H1 (cell line): Measurements from ENCODE around the gene LRRN1. TPM values are rescaled to one million over a fixed set of nuclear protein-coding genes. Genes with fewer than 3 reads are reported as not detected.

ENCODE experiments used
- CTCF ChIA-PET: fragments of 300-600 bp; sonication (Branson Sonifier 250); formaldehyde crosslinking; loops from one replicate; lab custom pipeline; 2021; ENCODE audit not compliant: partially characterized antibody; lab: Charles Lee
- POLR2A ChIA-PET: fragments of 300-600 bp; sonication (Branson Sonifier 250); formaldehyde crosslinking; loops from one replicate; lab custom pipeline; 2021; ENCODE audit warnings: inconsistent platforms; ENCODE audit not compliant: partially characterized antibody; lab: Charles Lee
- DNase-seq, 2 experiments: peaks; one replicate each; pipeline versions ENCODE4 v3.0.0 to v3.0.0-alpha.2; 2010 to 2022; ENCODE audit warnings: low spot score in 2 of 2, low read depth in 1 of 2, mixed read lengths in 1 of 2
- FAIRE-seq: peaks from 2 replicates; lab custom pipeline; 2011; peaks lifted over from hg19 to GRCh38; lab: Jason Lieb, UNC
- H2AFZ ChIP-seq: 2 replicates; pipeline ENCODE4 v1.8.1; 2012; ENCODE audit warnings: low read length, inconsistent platforms
- H2AK5ac ChIP-seq: 2 replicates; pipeline ENCODE4 v1.6.1; 2013; ENCODE audit warnings: low read depth, low read length
- H2BK120ac ChIP-seq: replicated peaks from 2 replicates; pipeline ENCODE3; 2013; ENCODE audit warnings: low read depth, low read length, inconsistent platforms
- H2BK12ac ChIP-seq: 2 replicates; pipeline ENCODE4 v1.6.1; 2013; ENCODE audit warnings: low read depth, low read length
- H2BK15ac ChIP-seq: 2 replicates; pipeline ENCODE4 v1.6.1; 2013; ENCODE audit warnings: low read length
- H2BK20ac ChIP-seq: 2 replicates; pipeline ENCODE4 v1.6.1; 2013; ENCODE audit warnings: low read length
- H2BK5ac ChIP-seq: 2 replicates; pipeline ENCODE4 v1.6.1; 2013; ENCODE audit warnings: low read depth, low read length
- H3K14ac ChIP-seq: 2 replicates; pipeline ENCODE4 v1.6.1; 2013; ENCODE audit warnings: inconsistent platforms; ENCODE audit not compliant: insufficient read length
- H3K18ac ChIP-seq: 2 replicates; pipeline ENCODE4 v1.6.1; 2013; ENCODE audit warnings: low read length; ENCODE audit errors: extremely low read depth
- H3K23ac ChIP-seq: 2 replicates; pipeline ENCODE4 v1.6.1; 2013; ENCODE audit warnings: inconsistent platforms; ENCODE audit not compliant: insufficient read length
- H3K23me2 ChIP-seq: 2 replicates; pipeline ENCODE4 v1.6.1; 2013; ENCODE audit warnings: low read depth, low read length
- H3K27ac ChIP-seq: 2 replicates; pipeline ENCODE4 v1.6.1; 2011; ENCODE audit warnings: low read depth, low read length, inconsistent platforms
- H3K27me3 ChIP-seq, 4 experiments: replicated peaks in 1 of 4; 1 replicate in 1 of 4; 2 replicates in 3 of 4; pipeline versions ENCODE4 v1.6.1 to v1.8.1; 2011 to 2013; ENCODE audit warnings: low read length in 3 of 4, mild to moderate bottlenecking in 3 of 4, inconsistent platforms in 2 of 4, mixed read lengths in 2 of 4, moderate library complexity in 1 of 4; ENCODE audit not compliant: control insufficient read depth in 3 of 4, insufficient read depth in 3 of 4; ENCODE audit errors: extremely low read depth in 1 of 4
- H3K36me3 ChIP-seq, 4 experiments: 2 replicates each; pipeline versions ENCODE4 v1.6.1 to v1.8.1; 2011 to 2013; ENCODE audit warnings: mild to moderate bottlenecking in 4 of 4, low read length in 3 of 4, moderate library complexity in 2 of 4, control low read depth in 1 of 4, inconsistent platforms in 1 of 4; ENCODE audit not compliant: insufficient read depth in 4 of 4, control insufficient read depth in 2 of 4
- H3K4ac ChIP-seq: replicated peaks from 2 replicates; pipeline ENCODE3; 2013; ENCODE audit warnings: low read length, low read depth, mixed read lengths, inconsistent platforms; ENCODE audit not compliant: insufficient read length
- H3K4me1 ChIP-seq, 4 experiments: replicated peaks in 1 of 4; 1 replicate in 1 of 4; 2 replicates in 3 of 4; pipeline versions ENCODE4 v1.6.1 to v1.8.1; 2011 to 2013; ENCODE audit warnings: low read length in 3 of 4, inconsistent platforms in 2 of 4, mixed read lengths in 1 of 4; ENCODE audit not compliant: insufficient read depth in 4 of 4, control insufficient read depth in 3 of 4
- H3K4me2 ChIP-seq, 2 experiments: 2 replicates each; pipeline versions ENCODE4 v1.6.1 to v1.8.1; 2011 to 2013; ENCODE audit warnings: low read depth in 2 of 2, low read length in 2 of 2, control low read depth in 1 of 2, inconsistent platforms in 1 of 2, mild to moderate bottlenecking in 1 of 2; ENCODE audit not compliant: insufficient read depth in 1 of 2
- H3K4me3 ChIP-seq, 4 experiments: fragments of 200-600, 300-600 bp in 1 of 4; sonication (generic), shearing (Covaris generic), sonication (Bioruptor Twin) in 1 of 4; 2 replicates each; pipeline versions ENCODE4 v1.5.1 to v1.8.1; 2011 to 2016; ENCODE audit warnings: low read length in 4 of 4, low read depth in 3 of 4, control low read depth in 2 of 4, inconsistent platforms in 2 of 4, mild to moderate bottlenecking in 2 of 4, mixed read lengths in 1 of 4, moderate library complexity in 1 of 4; ENCODE audit not compliant: insufficient read depth in 2 of 4; ENCODE audit errors: extremely low read depth in 1 of 4
- H3K56ac ChIP-seq: replicated peaks from 2 replicates; pipeline ENCODE3; 2013; ENCODE audit warnings: low read depth, mild to moderate bottlenecking, mixed read lengths, low read length, inconsistent platforms; ENCODE audit not compliant: insufficient read length
- H3K79me1 ChIP-seq: 2 replicates; pipeline ENCODE4 v1.6.1; 2013; ENCODE audit warnings: low read depth, low read length, control low read depth
- H3K79me2 ChIP-seq, 2 experiments: 2 replicates each; pipeline versions ENCODE4 v1.6.1 to v1.8.1; 2012 to 2013; ENCODE audit warnings: low read length in 2 of 2, mild to moderate bottlenecking in 2 of 2, inconsistent platforms in 1 of 2; ENCODE audit not compliant: insufficient read depth in 2 of 2, control insufficient read depth in 1 of 2
- H3K9ac ChIP-seq, 4 experiments: replicated peaks in 1 of 4; 1 replicate in 1 of 4; 2 replicates in 3 of 4; pipeline versions ENCODE4 v1.6.1 to v1.8.1; 2011 to 2013; ENCODE audit warnings: low read depth in 3 of 4, low read length in 3 of 4, control low read depth in 2 of 4, mild to moderate bottlenecking in 2 of 4, moderate library complexity in 2 of 4, inconsistent platforms in 1 of 4; ENCODE audit errors: extremely low read depth in 1 of 4
- H3K9me3 ChIP-seq, 2 experiments: 2 replicates each; pipeline versions ENCODE4 v1.6.1 to v1.8.1; 2012 to 2013; ENCODE audit warnings: mild to moderate bottlenecking in 2 of 2, moderate library complexity in 2 of 2, control low read depth in 1 of 2, inconsistent platforms in 1 of 2, low read depth in 1 of 2, low read length in 1 of 2, mixed read lengths in 1 of 2; ENCODE audit not compliant: insufficient read depth in 2 of 2
- H4K20me1 ChIP-seq, 2 experiments: replicated peaks in 1 of 2; 2 replicates each; pipeline versions ENCODE3 to v1.8.1; 2011 to 2013; ENCODE audit warnings: inconsistent platforms in 2 of 2, low read length in 2 of 2, mild to moderate bottlenecking in 1 of 2; ENCODE audit not compliant: insufficient read depth in 2 of 2, control insufficient read depth in 1 of 2
- H4K5ac ChIP-seq: 2 replicates; pipeline ENCODE4 v1.6.1; 2013; ENCODE audit warnings: low read length, low read depth, mixed read lengths, inconsistent platforms; ENCODE audit not compliant: insufficient read length
- H4K8ac ChIP-seq: 2 replicates; pipeline ENCODE4 v1.8.0; 2013; ENCODE audit warnings: mild to moderate bottlenecking, moderate library complexity, low read length, inconsistent platforms; ENCODE audit not compliant: insufficient read depth; ENCODE audit errors: extremely low read depth
- H4K91ac ChIP-seq: replicated peaks from 2 replicates; pipeline ENCODE3; 2013; ENCODE audit warnings: low read length, mixed read lengths, inconsistent platforms; ENCODE audit not compliant: insufficient read length
- EP300 ChIP-seq, 2 experiments: IDR thresholded peaks; 1 replicate in 1 of 2; 2 replicates in 1 of 2; pipeline ENCODE4 v1.6.1; 2011 to 2012; ENCODE audit warnings: low read depth in 2 of 2, low read length in 2 of 2, mild to moderate bottlenecking in 2 of 2, borderline replicate concordance in 1 of 2, inconsistent platforms in 1 of 2, moderate library complexity in 1 of 2
- POLR2A ChIP-seq, 2 experiments: IDR thresholded peaks; 1 replicate in 1 of 2; 2 replicates in 1 of 2; pipeline ENCODE4 v1.6.1; 2011; ENCODE audit warnings: low read depth in 2 of 2, low read length in 2 of 2, mild to moderate bottlenecking in 2 of 2; ENCODE audit errors: control extremely low read depth in 1 of 2
- RNF2 ChIP-seq: fragments of 200-900, 300-1000 bp; sonication (generic); IDR thresholded peaks from 2 replicates; pipeline ENCODE4 v1.7.1; 2016; ENCODE audit warnings: borderline replicate concordance, low read depth, mild to moderate bottlenecking, antibody characterized with exemption, low read length; ENCODE audit not compliant: poor library complexity, severe bottlenecking; ENCODE audit errors: missing control alignments
- SAP30 ChIP-seq: fragments of 300-600 bp; sonication (generic); IDR thresholded peaks from 2 replicates; pipeline ENCODE4 v1.7.1; 2012; ENCODE audit warnings: low read length, moderate library complexity, mild to moderate bottlenecking, inconsistent platforms; ENCODE audit not compliant: insufficient read depth, insufficient replicate concordance
- WGBS, 2 experiments: shearing (Covaris generic) in 1 of 2; methylation state at CpG; one replicate each; pipeline versions ENCODE4 v1.1.6 to v1.1.7; 2013 to 2015; ENCODE audit warnings: low lambda C conversion rate in 2 of 2, mixed read lengths in 2 of 2, inconsistent platforms in 1 of 2, low coverage in 1 of 2, missing lambda C conversion rate in 1 of 2; ENCODE audit not compliant: insufficient replicate concordance in 2 of 2, insufficient coverage in 1 of 2, insufficient read length in 1 of 2; ENCODE audit errors: extremely low coverage in 1 of 2, missing lambda C conversion rate in 1 of 2; 5-methylcytosine and 5-hydroxymethylcytosine counted together
- polyA plus RNA-seq, 7 experiments: library from polyadenylated mRNA; depleted of rRNA in 3 of 7; stranded (reverse) in 5 of 7; unstranded in 2 of 7; fragments of >200 nt in 5 of 7; fragments of 200-250 nt in 2 of 7; gene quantifications; 1 replicate in 5 of 7; 2 replicates in 1 of 7; 4 replicates in 1 of 7; pipeline versions ENCODE4 v1.2.1 to v1.2.3, GENCODE V29; 2011 to 2013; ENCODE audit warnings: missing spikeins in 2 of 7, mixed read lengths in 2 of 7
- total RNA-seq: library from RNA; stranded (reverse); fragmentation: NEBNext Ultra II Directional; extraction: Animal tissue kit (Norgen Biotek cat#: 25700); gene quantifications from 2 replicates; pipeline ENCODE4 v1.2.1, GENCODE V29; 2021

The LRRN1 gene
- total and polyA plus RNA-seq, 2 of the 8 experiments (the other 6 are each of a cell fraction or from before 2014, with no cell fraction given): 159 to 199 TPM

- Histone ChIP-seq H2AK5ac (no peak overlapping the region), H3K9me3 (no peaks in the 10 kb centered on the region), H3K36me3 (peaks cover 8 to 55% (median 33%) of the 10 kb centered on the region in 4 experiments), H3K79me2 (peaks cover 0 to 38% of the 10 kb centered on the region in 2 experiments; a peak in 3 of 4 replicates), H3K4me3 (no peak overlapping the region), H3K14ac (no peak overlapping the region), H3K79me1 (peaks cover 11% of the 10 kb centered on the region), H2BK5ac (no peak overlapping the region), H2BK120ac (no peak overlapping the region), H3K4me2 (no peak overlapping the region), H2AFZ (no peak overlapping the region), H4K20me1 (peaks cover 31 to 43% of the 10 kb centered on the region in 2 experiments), H3K56ac (no peak overlapping the region), H4K5ac (no peak overlapping the region), H2BK12ac (no peak overlapping the region), H2BK20ac (no peak overlapping the region), H3K23me2 (no peaks in the 10 kb centered on the region), H4K91ac (no peak overlapping the region), H3K27me3 (no peaks in the 10 kb centered on the region), H3K27ac (no peak overlapping the region), H3K23ac (no peak overlapping the region), H3K9ac (no peak overlapping the region), H3K4ac (no peak overlapping the region), H3K4me1 (peaks cover 0 to 15% (median 9%) of the 10 kb centered on the region in 4 experiments; a peak in 4 of 7 replicates), H2BK15ac (no peak overlapping the region), H4K8ac (no peak overlapping the region), H3K18ac (no peak overlapping the region)
- POLR2A ChIA-PET: interaction anchor here (0.7 to 2.3 kb wide), 4 partner anchors 10 to 48 kb away, joined by 3 to 10 read pairs (median 4); no protein-coding TSS in a partner anchor
- FAIRE-seq (no peak), DNase-seq (no peak)
- CTCF ChIA-PET: interaction anchor here (1.2 to 2.1 kb wide), 2 partner anchors 149 to 245 kb away, joined by 4 read pairs; no protein-coding TSS in a partner anchor
- 87% methylated on average over 8 of the region's 8 CpGs; no CpG with 5 or more reads in 1 of the 2 experiments for WGBS, 2 experiments
- TF ChIP-seq EP300 (IDR thresholded peaks at IDR 0.05; ENCODE audit: borderline replicate concordance in 1 of 2, low read depth in 2 of 2, low read length in 2 of 2): no peak
- TF ChIP-seq SAP30: no peak
- 0 out of 3 replicates have a peak, but pooled peaks of 1 of the 2 experiments have one; percentile 34 for TF ChIP-seq POLR2A (IDR thresholded peaks at IDR 0.05; ENCODE audit: control extremely low read depth in 1 of 2, low read depth in 2 of 2, low read length in 2 of 2)
- no peak for TF ChIP-seq RNF2
Observed at GRCh38 chr3:3848923-3849275, 49.7 kb downstream of the LRRN1 start.
